ENCODE measurements around the gene ARID5B.

Gene ARID5B

GRCh38 chr10:61958311-61958710, 56.8 kb downstream of the ARID5B start:
- TF ChIP-seq ZNF501 (tag by site-specific recombination; IDR thresholded peaks at IDR 0.05) (no peak), ZXDB (tag by site-specific recombination; IDR thresholded peaks at IDR 0.05) (no peak), GLIS2 (tag by site-specific recombination; IDR thresholded peaks at IDR 0.05) (no peak), SP7 (tag by site-specific recombination; IDR thresholded peaks at IDR 0.05) (no peak), ZBTB26 (tag by site-specific recombination; optimal IDR thresholded peaks at IDR 0.05) (no peak), IKZF3 (tag by site-specific recombination; IDR thresholded peaks at IDR 0.05) (no peak), ZNF654 (tag by site-specific recombination; IDR thresholded peaks at IDR 0.05; ENCODE audit: low read depth) (no peak), ZNF521 (tag by site-specific recombination; IDR thresholded peaks at IDR 0.05) (no peak), ZNF529 (tag by site-specific recombination; IDR thresholded peaks at IDR 0.05; ENCODE audit: insufficient replicate concordance) (no peak), ZNF571 (tag by site-specific recombination; IDR thresholded peaks at IDR 0.05) (no peak), ZBTB44 (tag by site-specific recombination; IDR thresholded peaks at IDR 0.05) (no peak), ZBTB7A (tag by site-specific recombination; IDR thresholded peaks at IDR 0.05; ENCODE audit: low read depth) (no peak), MEIS1 (CRISPR knock-in tag; IDR thresholded peaks at IDR 0.05; ENCODE audit: borderline replicate concordance) (no peak), AEBP2 (tag by site-specific recombination; IDR thresholded peaks at IDR 0.05; ENCODE audit: borderline replicate concordance) (no peak), MZF1 (tag by site-specific recombination; IDR thresholded peaks at IDR 0.05; ENCODE audit: borderline replicate concordance) (no peak), BCL6B (tag by site-specific recombination; IDR thresholded peaks at IDR 0.05) (no peak), BCL11A (tag by site-specific recombination; IDR thresholded peaks at IDR 0.05; ENCODE audit: low read depth) (no peak)
- H3K4me1 ChIP-seq (ENCODE audit: control insufficient read depth, insufficient read depth, low read length) = no peaks in the 10 kb centered on the region
- CTCF ChIA-PET = interaction anchor here (1.0 to 1.1 kb wide), 2 partner anchors 15 to 62 kb away, joined by 3 to 4 read pairs; no protein-coding TSS in a partner anchor
- H3K4me3 ChIP-seq (ENCODE audit: low read depth, low read length) = no peak overlapping the region
- no peak overlapping the region for H3K27ac ChIP-seq (ENCODE audit: extremely low read depth, low read depth, low read length)
- H3K9me3 ChIP-seq (ENCODE audit: control insufficient read depth, insufficient read depth, low read depth, low read length) = no peaks in the 10 kb centered on the region
- H3K36me3 ChIP-seq (ENCODE audit: control insufficient read depth in 2 of 2, insufficient read depth in 1 of 2, low read length in 2 of 2) = peaks cover 0 to 4% of the 10 kb centered on the region in 2 experiments; a peak in 1 of 3 replicates
- POLR2A ChIA-PET = no interaction called here

- Histone ChIP-seq H3K27ac (ENCODE audit: extremely low read depth, low read depth, low read length) (no peak overlapping the region), H3K36me3 (ENCODE audit: control insufficient read depth in 2 of 2, insufficient read depth in 1 of 2, low read length in 2 of 2) (peaks cover 0 to 4% of the 10 kb centered on the region in 2 experiments; a peak in 1 of 3 replicates), H3K9me3 (ENCODE audit: control insufficient read depth, insufficient read depth, low read depth, low read length) (no peaks in the 10 kb centered on the region), H3K4me3 (ENCODE audit: low read depth, low read length) (no peak overlapping the region), H3K4me1 (ENCODE audit: control insufficient read depth, insufficient read depth, low read length) (no peaks in the 10 kb centered on the region)
- CTCF ChIA-PET = interaction anchor here (1.1 kb wide), 1 partner anchor 14 kb away, joined by 3 read pairs; no protein-coding TSS in a partner anchor
- POLR2A ChIA-PET = no interaction called here
- TF ChIP-seq GLI4 (tag by site-specific recombination; IDR thresholded peaks at IDR 0.05) = no peak
- TF ChIP-seq ZNF629 (tag by site-specific recombination; IDR thresholded peaks at IDR 0.05) = no peak
- TF ChIP-seq SP7 (tag by site-specific recombination; IDR thresholded peaks at IDR 0.05) = no peak
- TF ChIP-seq ZNF610 (tag by site-specific recombination; IDR thresholded peaks at IDR 0.05; ENCODE audit: borderline replicate concordance) = no peak
- TF ChIP-seq PRDM1 (tag by site-specific recombination; IDR thresholded peaks at IDR 0.05) = no peak
- no peak for TF ChIP-seq ZNF140 (tag by site-specific recombination; IDR thresholded peaks at IDR 0.05)
- no peak for TF ChIP-seq REST (tag by site-specific recombination; IDR thresholded peaks at IDR 0.05)
- TF ChIP-seq ZBTB1 (tag by site-specific recombination; IDR thresholded peaks at IDR 0.05) = no peak
- TF ChIP-seq ZNF449 (tag by site-specific recombination; IDR thresholded peaks at IDR 0.05) = no peak
- no peak for TF ChIP-seq ZNF558 (tag by site-specific recombination; IDR thresholded peaks at IDR 0.05)
These were observed 57.3 kb downstream of the ARID5B start for GRCh38 chr10:61958805-61959204.

Data from HEK293 (cell line).